HL-60 (cell line): ENCODE data around the gene SAPCD2.

Experiments used
- DNase-seq, 2 experiments: peaks; one replicate each; pipeline ENCODE4 v3.0.0-alpha.2; 2010 to 2020; ENCODE audit warnings: low read depth in 1 of 2, low spot score in 1 of 2
- H3K27ac ChIP-seq: fragments of 250-450 bp; sonication (Bioruptor Pico); replicated peaks from 2 replicates; pipeline ENCODE4 v1.5.1; 2020; ENCODE audit warnings: mild to moderate bottlenecking, moderate library complexity
- H3K27me3 ChIP-seq: fragments of 250-450 bp; sonication (Bioruptor Pico); 2 replicates; pipeline ENCODE4 v1.5.1; 2021; ENCODE audit warnings: mild to moderate bottlenecking, moderate library complexity; ENCODE audit not compliant: insufficient read depth, poor library complexity, severe bottlenecking
- H3K4me3 ChIP-seq: replicated peaks from 2 replicates; pipeline ENCODE4 v1.5.1; 2011; ENCODE audit warnings: mild to moderate bottlenecking, control low read depth, low read length; ENCODE audit not compliant: insufficient read depth
- CTCF ChIP-seq: IDR thresholded peaks from one replicate; pipeline ENCODE4 v1.5.1; 2011; ENCODE audit warnings: low read length, control low read depth, inconsistent platforms; ENCODE audit not compliant: insufficient read depth
- GABPA ChIP-seq: IDR thresholded peaks from 2 replicates; pipeline ENCODE4 v1.6.1; 2012; ENCODE audit warnings: low read depth
- POLR2AphosphoS5 ChIP-seq: IDR thresholded peaks from 2 replicates; pipeline ENCODE4 v1.6.1; 2012; ENCODE audit warnings: low read depth
- REST ChIP-seq: IDR thresholded peaks from 2 replicates; pipeline ENCODE4 v1.6.1; 2012; ENCODE audit warnings: low read depth; ENCODE audit not compliant: insufficient replicate concordance
- SPI1 ChIP-seq: IDR thresholded peaks from 2 replicates; pipeline ENCODE4 v1.6.1; 2012; ENCODE audit warnings: low read depth, mild to moderate bottlenecking, borderline replicate concordance

SAPCD2 gene

GRCh38 chr9:137089232-137089947 lies 19.0 kb upstream of the SAPCD2 start:
- Histone ChIP-seq H3K4me3 (no peak overlapping the region), H3K27me3 (no peaks in the 10 kb centered on the region), H3K27ac (no peak overlapping the region)
- no peak for TF ChIP-seq CTCF
- TF ChIP-seq REST: no peak
- TF ChIP-seq SPI1: 0 out of 2 replicates have a peak, but pooled peaks have one; percentile 48
- DNase-seq: peak in 1 of 2 experiments; percentile 28

- DNase-seq: no peak
- H3K27ac ChIP-seq: peak overlapping the region; percentile 80; the same call in 1 of the 2 replicates
- no peaks in the 10 kb centered on the region for H3K27me3 ChIP-seq
- TF ChIP-seq REST: no peak
- TF ChIP-seq GABPA: no peak
- no peak for TF ChIP-seq SPI1
- TF ChIP-seq POLR2AphosphoS5: no peak
- no peak for TF ChIP-seq CTCF
- no peak overlapping the region for H3K4me3 ChIP-seq
Measured at GRCh38 chr9:137088121-137088520, 17.8 kb upstream of the SAPCD2 start.

- Histone ChIP-seq H3K27me3 (no peaks in the 10 kb centered on the region), H3K4me3 (peak overlapping the region; percentile 50), H3K27ac (peak overlapping the region; percentile 80)
- TF ChIP-seq POLR2AphosphoS5: no peak
- no peak for TF ChIP-seq CTCF
- no peak for TF ChIP-seq SPI1
- no peak for TF ChIP-seq REST
- peak; percentile 62; the same call in 1 of the 2 replicates for TF ChIP-seq GABPA
- DNase-seq: peak in 1 of 2 experiments; percentile 42
Measured at GRCh38 chr9:137087409-137087925, 17.1 kb upstream of the SAPCD2 start.
